Colon (tissue), 2 donors: ENCODE data around the gene KLHDC2.
A peak's percentile ranks its signal among the peaks of the same experiment; 100 is the strongest.
"Not testable (repeated sequence)": the region's sequence is repeated elsewhere in the genome, so short reads cannot be mapped to it uniquely, and the experiment has no call there.

ENCODE experiments used
- FAIRE-seq: peaks from 2 replicates; lab custom pipeline; 2012; peaks lifted over from hg19 to GRCh38; lab: Jason Lieb, UNC
- donor health status: control.
- donor health status: control.

The KLHDC2 gene, protein sequence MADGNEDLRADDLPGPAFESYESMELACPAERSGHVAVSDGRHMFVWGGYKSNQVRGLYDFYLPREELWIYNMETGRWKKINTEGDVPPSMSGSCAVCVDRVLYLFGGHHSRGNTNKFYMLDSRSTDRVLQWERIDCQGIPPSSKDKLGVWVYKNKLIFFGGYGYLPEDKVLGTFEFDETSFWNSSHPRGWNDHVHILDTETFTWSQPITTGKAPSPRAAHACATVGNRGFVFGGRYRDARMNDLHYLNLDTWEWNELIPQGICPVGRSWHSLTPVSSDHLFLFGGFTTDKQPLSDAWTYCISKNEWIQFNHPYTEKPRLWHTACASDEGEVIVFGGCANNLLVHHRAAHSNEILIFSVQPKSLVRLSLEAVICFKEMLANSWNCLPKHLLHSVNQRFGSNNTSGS

DNA sequence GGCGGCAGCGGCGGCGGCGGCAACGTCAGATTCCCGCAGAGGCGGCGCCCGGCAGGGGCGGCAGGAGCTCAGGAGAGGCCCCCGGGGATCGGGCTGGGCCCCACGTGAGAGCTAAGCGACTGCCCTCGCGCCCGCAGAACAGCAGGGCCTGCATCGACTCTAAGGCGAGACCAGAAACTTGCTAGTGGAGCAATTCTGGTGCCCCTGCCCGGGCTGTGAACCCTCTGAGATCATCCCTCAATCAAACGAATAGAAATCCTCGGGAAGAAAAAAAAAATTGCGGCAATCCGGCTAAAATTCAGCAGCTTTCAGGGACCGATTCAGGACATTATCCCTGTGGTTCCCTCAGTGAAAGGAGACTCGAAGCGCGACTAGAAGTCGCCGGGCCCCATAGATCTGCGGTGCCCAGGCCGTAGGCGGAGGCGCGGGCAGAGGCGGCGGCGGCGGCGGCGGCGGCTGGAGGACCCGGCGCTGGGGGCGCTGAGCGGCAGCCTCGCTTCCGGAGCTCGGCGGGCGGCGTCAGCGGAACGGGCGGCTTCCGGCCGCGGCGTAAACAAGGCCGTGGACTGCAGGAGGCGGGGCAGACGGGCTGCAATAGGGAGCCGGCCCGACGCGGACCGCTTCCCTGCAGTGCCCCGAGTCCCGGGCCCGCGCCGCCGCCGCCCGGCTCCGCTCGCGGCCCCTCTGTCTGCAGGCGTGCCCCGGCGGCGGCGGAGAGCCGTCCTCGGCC is at the start of gene KLHDC2:
Gene KLHDC2 (plus strand): TSS at position 583 of the 730 bp plus-strand sequence. CDS start 316 bp downstream, outside the sequence.
- no peak for FAIRE-seq

DNA sequence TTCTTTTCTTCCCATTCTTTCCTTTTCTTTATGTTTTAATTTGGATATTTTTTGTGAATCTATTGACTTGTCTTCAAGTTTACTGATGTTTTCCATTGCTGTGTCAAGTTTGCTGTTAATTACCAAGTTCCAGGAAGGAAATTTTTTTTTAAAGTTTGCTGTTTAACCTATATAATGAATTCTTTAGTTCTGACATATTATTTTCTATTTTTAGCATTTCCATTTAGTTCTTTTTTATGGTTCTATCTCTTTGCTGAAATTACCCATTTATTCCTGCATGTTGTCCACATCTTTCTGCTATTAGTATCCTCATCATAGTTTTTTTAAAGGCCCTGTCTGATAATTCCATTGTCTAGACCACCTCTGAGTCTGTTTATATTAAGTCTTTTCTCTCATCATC is 47.2 kb upstream of the KLHDC2 start:
- FAIRE-seq, result no peak

DNA sequence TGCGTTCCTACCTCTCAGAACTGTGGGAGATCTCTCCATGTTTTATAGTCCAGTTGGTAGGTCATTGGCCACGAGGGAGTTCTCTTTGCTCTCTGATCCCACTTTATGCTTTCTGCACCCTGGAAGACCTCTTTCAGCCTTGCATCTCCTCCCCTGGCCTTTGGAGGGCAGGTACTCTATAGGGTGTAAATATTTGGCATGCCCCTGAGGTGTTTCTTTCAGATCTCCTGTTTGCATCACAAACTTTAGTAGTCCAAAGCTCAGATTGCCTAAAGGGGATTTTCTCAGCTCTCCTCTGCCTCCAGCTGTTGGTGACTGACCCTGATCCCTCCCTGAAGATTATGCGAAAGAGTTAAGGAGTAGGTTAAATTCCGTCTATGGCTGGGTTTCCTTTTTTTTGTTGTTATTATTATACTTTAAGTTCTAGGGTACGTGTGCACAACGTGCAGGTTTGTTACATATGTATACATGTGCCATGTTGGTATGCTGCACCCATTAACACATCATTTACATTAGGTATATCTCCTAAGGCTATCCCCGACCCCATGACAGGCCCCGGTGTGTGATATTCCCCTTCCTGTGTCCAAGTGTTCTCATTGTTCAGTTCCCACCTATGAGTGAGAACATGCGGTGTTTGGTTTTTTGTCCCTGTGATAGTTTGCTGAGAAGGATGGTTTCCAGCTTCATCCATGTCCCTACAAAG is 46.1 kb upstream of the KLHDC2 start:
- not testable (repeated sequence) for FAIRE-seq

GRCh38 chr14:49727171-49727570 is 40.8 kb upstream of the KLHDC2 start:
- FAIRE-seq, result no peak

- FAIRE-seq, result no peak
These were observed 35.1 kb upstream of the KLHDC2 start for GRCh38 chr14:49732896-49733295.

GRCh38 chr14:49733836-49734235 is 34.1 kb upstream of the KLHDC2 start:
- FAIRE-seq, result peak; percentile 43

DNA sequence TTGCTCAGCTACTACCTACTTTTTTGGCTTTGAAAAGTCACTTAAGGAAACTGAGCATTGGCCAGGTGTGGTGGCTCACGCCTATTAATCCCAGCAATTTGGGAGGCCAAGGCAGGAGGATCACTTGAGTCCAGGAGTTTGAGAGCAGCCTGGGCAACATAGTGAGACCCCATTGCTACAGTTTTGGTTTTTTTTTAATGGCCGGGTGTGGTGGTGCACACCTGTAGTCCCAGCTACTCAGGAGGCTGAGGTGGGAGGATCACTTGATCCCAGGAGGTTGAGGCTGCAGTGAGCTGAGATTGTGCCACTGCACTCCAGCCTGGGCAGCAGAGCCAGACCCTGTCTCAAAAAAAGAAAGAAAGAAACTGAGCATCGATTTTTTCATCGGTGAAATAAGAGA is 32.3 kb upstream of the KLHDC2 start:
- not testable (repeated sequence) for FAIRE-seq

- FAIRE-seq, result no peak
These were observed 22.8 kb upstream of the KLHDC2 start for GRCh38 chr14:49745191-49745590.

- not testable (repeated sequence) for FAIRE-seq
These were observed 21.5 kb upstream of the KLHDC2 start for GRCh38 chr14:49746476-49746875.

GRCh38 chr14:49754570-49755097 is 13.3 kb upstream of the KLHDC2 start:
- FAIRE-seq, result no peak

GRCh38 chr14:49755378-49755777 is 12.6 kb upstream of the KLHDC2 start:
- FAIRE-seq, result no peak

DNA sequence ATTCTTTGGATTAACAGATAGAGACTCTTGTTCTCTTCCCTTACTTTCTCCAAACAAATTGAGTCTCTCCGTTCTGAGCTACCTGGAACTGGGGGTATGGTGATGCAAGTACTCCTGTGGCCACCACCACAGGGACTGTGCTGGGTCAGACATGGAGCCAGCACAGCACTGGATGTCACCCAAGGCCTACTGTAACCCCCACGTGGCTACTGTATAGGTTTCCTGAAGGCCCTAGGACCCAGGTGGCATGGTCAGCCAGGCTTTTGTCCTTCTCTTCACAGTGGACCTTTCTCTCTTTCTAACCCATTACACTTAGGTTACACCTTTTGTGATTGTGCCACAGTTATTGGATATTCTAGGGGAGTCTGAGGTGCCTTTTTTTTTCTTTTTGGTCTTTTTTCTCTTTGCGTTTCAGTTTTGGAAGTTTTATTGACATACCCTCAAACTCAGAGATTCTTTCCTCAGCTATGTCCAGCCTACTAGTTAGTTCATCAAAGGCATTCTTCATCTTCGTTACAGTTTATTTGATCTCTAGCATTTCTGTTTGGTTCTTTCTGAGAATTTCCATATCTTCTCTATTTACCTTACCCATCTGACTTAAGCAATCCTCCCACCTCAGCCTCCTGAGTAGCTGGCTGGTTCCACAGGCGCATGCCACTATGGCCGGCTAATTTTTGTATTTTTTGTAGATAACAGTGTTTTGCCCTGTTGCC is 6.0 kb upstream of the KLHDC2 start:
- no peak for FAIRE-seq

GRCh38 chr14:49766839-49767238 is 1.1 kb upstream of the KLHDC2 start:
- no peak for FAIRE-seq

DNA sequence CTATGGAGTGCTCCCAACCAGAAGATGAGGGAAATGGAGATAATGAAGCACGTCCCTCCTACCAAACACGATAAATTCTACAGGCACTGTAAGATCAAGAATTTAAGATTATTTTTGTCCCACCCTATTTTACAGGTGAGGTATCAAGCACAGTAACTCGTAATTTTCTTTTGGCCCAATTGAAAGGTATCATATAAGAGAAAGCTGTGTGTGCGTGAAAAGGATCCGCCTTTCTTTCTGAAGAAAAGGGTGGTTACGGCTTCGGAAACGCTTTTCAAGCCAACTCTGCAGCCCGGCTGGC is 733 bp upstream of the KLHDC2 start:
- no peak for FAIRE-seq

DNA sequence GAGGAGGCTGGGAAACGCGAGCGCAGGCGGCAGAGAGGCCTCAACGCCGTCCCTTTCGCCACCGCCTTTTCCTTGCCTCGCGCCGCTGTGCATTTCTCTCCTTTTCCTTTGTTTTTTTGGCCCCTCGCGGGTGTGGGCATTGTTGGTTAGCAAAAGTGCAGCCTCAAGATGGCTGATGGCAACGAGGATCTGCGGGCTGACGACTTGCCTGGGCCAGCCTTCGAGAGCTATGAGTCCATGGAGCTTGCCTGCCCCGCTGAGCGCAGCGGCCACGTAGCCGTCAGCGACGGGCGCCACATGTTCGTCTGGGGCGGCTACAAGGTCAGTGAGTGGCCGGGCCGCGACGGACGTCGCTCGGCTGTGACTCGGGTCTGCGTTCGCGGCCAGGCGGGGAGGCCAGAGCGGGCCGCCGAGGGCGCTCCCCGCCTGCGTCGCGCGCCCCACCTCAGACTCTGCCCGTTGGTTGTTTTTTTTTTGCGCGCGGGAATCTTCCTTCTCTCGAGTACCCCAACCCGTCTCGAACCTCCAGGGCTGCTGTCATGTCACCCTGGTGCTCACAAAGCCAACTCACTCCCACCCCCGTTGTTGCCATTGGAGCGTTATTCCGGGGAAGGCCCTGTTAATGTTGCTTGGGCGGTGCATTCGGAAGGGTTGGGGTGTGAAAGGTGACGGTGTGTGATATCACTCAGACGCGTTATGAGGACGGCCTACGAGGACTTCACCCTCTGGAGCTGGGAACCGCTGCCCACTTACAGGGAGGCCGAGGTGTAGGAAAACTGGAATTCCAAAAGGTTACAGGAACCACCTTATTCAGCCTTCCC is 558 bp downstream of the KLHDC2 start:
- no peak for FAIRE-seq

GRCh38 chr14:49769171-49769570 is 1.2 kb downstream of the KLHDC2 start:
- no peak for FAIRE-seq

DNA sequence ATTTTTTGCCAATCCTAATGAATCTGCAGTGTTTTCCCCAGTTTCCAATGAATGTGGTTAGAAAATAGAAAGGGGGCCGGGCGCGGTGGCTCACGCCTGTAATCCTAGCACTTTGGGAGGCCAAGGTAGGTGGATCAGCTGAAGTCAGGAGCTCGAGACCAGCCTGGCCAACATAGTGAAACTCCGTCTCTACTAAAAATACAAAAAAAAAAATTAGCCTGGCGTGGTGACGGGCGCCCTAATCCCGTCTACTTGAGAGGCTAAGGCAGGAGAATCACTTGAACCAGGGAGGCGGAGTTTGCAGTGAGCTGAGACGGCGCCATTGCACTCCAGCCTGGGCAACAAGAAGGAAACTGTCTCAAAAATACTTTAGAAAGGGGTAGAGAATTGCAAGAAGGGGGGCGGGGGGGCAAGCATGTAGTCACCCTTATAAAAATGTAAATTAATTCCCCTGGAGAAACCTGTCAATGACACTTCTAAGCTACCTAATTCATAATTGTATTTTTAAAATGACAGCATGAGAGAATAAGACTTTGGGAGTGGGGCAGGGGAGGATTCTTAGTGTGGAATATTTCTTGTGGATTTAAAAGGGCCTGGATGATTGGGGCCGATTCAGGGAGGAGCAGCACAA is 1.7 kb downstream of the KLHDC2 start:
- no peak for FAIRE-seq

GRCh38 chr14:49770212-49770817 is 2.4 kb downstream of the KLHDC2 start:
- FAIRE-seq, result no peak

DNA sequence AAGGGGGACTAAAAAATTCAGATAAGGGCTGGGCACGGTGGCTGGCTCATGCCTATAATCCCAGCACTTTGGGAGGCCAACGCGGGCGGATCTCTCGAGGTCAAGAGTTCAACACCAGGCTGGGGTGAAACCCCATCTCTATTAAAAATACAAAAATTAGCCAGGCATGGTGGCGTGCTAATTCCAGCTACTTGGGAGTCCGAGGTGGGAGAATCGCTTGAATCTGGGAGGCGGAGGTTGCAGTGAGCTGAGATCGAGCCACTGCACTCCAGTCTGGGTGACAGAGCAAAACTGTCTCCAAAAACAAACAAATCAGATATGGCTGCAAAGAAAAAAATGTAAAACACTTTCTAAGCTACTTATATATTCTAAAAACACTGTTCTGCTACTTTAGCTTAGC is 3.7 kb downstream of the KLHDC2 start:
- not testable (repeated sequence) for FAIRE-seq

- FAIRE-seq, result no peak
These were observed 6.2 kb downstream of the KLHDC2 start for GRCh38 chr14:49774106-49774505.
